RKO (cell line): Measurements from ENCODE around the gene PLRG1.

Experiments used
- DNase-seq: peaks from one replicate; pipeline ENCODE4 v3.0.0-alpha.2; 2016; ENCODE audit warnings: low spot score

The PLRG1 gene

GRCh38 chr4:154517591-154517990, 32.6 kb downstream of the PLRG1 start:
- no peak for DNase-seq

- DNase-seq = no peak
Observed at GRCh38 chr4:154516318-154517029, 33.7 kb downstream of the PLRG1 start.

GRCh38 chr4:154511981-154512380, 38.2 kb downstream of the PLRG1 start:
- no peak for DNase-seq

- DNase-seq = no peak
Observed at GRCh38 chr4:154511548-154511947, 38.7 kb downstream of the PLRG1 start.

- DNase-seq = no peak
Observed at GRCh38 chr4:154507156-154507555, 43.0 kb downstream of the PLRG1 start.

GRCh38 chr4:154506253-154506652, 43.9 kb downstream of the PLRG1 start:
- DNase-seq = peak; percentile 60

- peak; percentile 53 for DNase-seq
Observed at GRCh38 chr4:154503598-154503997, 46.6 kb downstream of the PLRG1 start.

GRCh38 chr4:154502111-154502510, 48.1 kb downstream of the PLRG1 start:
- DNase-seq = no peak

GRCh38 chr4:154497889-154498288, 52.3 kb downstream of the PLRG1 start:
- DNase-seq = no peak

- no peak for DNase-seq
Observed at GRCh38 chr4:154495867-154496266, 54.3 kb downstream of the PLRG1 start.

GRCh38 chr4:154492288-154492687, 57.9 kb downstream of the PLRG1 start:
- DNase-seq = no peak

GRCh38 chr4:154491341-154492271, 58.6 kb downstream of the PLRG1 start, which contains the start of gene DCHS2:
Gene DCHS2, minus strand, starts transcription at chr4:154491799. Its CDS starts 444 bp downstream, at chr4:154491355.
- no peak for DNase-seq

- DNase-seq = no peak
Observed at GRCh38 chr4:154490583-154491340, 59.4 kb downstream of the PLRG1 start.

- DNase-seq = no peak
Observed at GRCh38 chr4:154490234-154490582, 60.0 kb downstream of the PLRG1 start.

- DNase-seq = no peak
Observed at GRCh38 chr4:154489558-154490233, 60.5 kb downstream of the PLRG1 start.

GRCh38 chr4:154487145-154487544, 63.1 kb downstream of the PLRG1 start:
- DNase-seq = no peak

GRCh38 chr4:154485127-154485773, 65.0 kb downstream of the PLRG1 start:
- no peak for DNase-seq
